GM21360 (cell line): Measurements from ENCODE around the gene TGFBI.

ENCODE experiments used
- ATAC-seq: cut with Tn5 transposase; IDR thresholded peaks from one replicate; pipeline ENCODE4 v1.9.1; 2021; ENCODE audit warnings: mild to moderate bottlenecking, moderate library complexity; ENCODE audit not compliant: unreplicated experiment

Gene TGFBI

GRCh38 chr5:136061630-136062365 lies 33.0 kb downstream of the TGFBI start:
- ATAC-seq, result no peak

GRCh38 chr5:136062366-136063274 lies 33.8 kb downstream of the TGFBI start:
- peak; percentile 73 for ATAC-seq

- ATAC-seq, result no peak
Observed at GRCh38 chr5:136063778-136064465, 35.1 kb downstream of the TGFBI start.

GRCh38 chr5:136064510-136064909 lies 35.7 kb downstream of the TGFBI start:
- ATAC-seq, result no peak

GRCh38 chr5:136065588-136065987 lies 36.8 kb downstream of the TGFBI start:
- ATAC-seq, result no peak

GRCh38 chr5:136066661-136067271 lies 38.0 kb downstream of the TGFBI start:
- ATAC-seq, result no peak

GRCh38 chr5:136067422-136067821 lies 38.6 kb downstream of the TGFBI start:
- ATAC-seq, result no peak

GRCh38 chr5:136070486-136071285 lies 41.9 kb downstream of the TGFBI start:
- ATAC-seq, result no peak

- peak; percentile 77 for ATAC-seq
Observed at GRCh38 chr5:136073714-136074529, 45.1 kb downstream of the TGFBI start.

GRCh38 chr5:136075466-136075891 lies 46.7 kb downstream of the TGFBI start:
- ATAC-seq, result no peak

- no peak for ATAC-seq
Observed at GRCh38 chr5:136076067-136076466, 47.3 kb downstream of the TGFBI start.

- no peak for ATAC-seq
Observed at GRCh38 chr5:136076881-136077445, 48.2 kb downstream of the TGFBI start.

GRCh38 chr5:136079195-136079985 lies 50.6 kb downstream of the TGFBI start:
- no peak for ATAC-seq

- ATAC-seq, result no peak
Observed at GRCh38 chr5:136080113-136080482, 51.3 kb downstream of the TGFBI start.

GRCh38 chr5:136080483-136081216 lies 51.9 kb downstream of the TGFBI start:
- ATAC-seq, result peak; percentile 92

GRCh38 chr5:136081217-136081591 lies 52.4 kb downstream of the TGFBI start:
- ATAC-seq, result no peak

- ATAC-seq, result no peak
Observed at GRCh38 chr5:136082390-136083193, 53.8 kb downstream of the TGFBI start.
